Transverse colon (tissue), 4 donors: ENCODE measurements around the gene ARG2. TPM values are rescaled to one million over a fixed set of nuclear protein-coding genes. Genes with fewer than 3 reads are reported as not detected.

ENCODE experiments used
- DNase-seq: peaks from one replicate; pipeline ENCODE4 v3.0.0-alpha.2; 2019
- H3K27ac ChIP-seq, 4 donors: fragments of 200-600 bp; sonication (generic); 2 replicates each; pipeline ENCODE4 v1.5.1; 2016 to 2018; ENCODE audit warnings: inconsistent platforms in 4 of 4
- H3K27me3 ChIP-seq: fragments of 200-600 bp; sonication (generic); 2 replicates; pipeline ENCODE4 v1.5.1; 2017; ENCODE audit warnings: inconsistent platforms
- H3K36me3 ChIP-seq, 4 donors: fragments of 200-600 bp; sonication (generic); 2 replicates each; pipeline ENCODE4 v1.5.1; 2017 to 2019; ENCODE audit warnings: inconsistent platforms in 4 of 4
- H3K4me1 ChIP-seq, 4 donors: fragments of 200-600 bp; sonication (generic); 2 replicates each; pipeline ENCODE4 v1.5.1; 2017 to 2020; ENCODE audit warnings: inconsistent platforms in 4 of 4
- H3K4me3 ChIP-seq, 4 donors: fragments of 200-600 bp; sonication (generic); 1 replicate in 1 of 4; 2 replicates in 3 of 4; pipeline versions ENCODE4 v1.5.1 to v1.6.1; 2017 to 2019; ENCODE audit warnings: inconsistent platforms in 4 of 4
- H3K9me3 ChIP-seq, 2 donors: fragments of 200-600 bp; sonication (generic); 2 replicates each; pipeline ENCODE4 v1.5.1; 2017 to 2019; ENCODE audit warnings: inconsistent platforms in 2 of 2
- CTCF ChIP-seq, 5 experiments: fragments of 200-600 bp in 3 of 5; fragments of 450-650 bp in 2 of 5; sonication (generic) in 3 of 5; IDR thresholded peaks; 1 replicate in 2 of 5; 2 replicates in 3 of 5; pipeline ENCODE4 v1.5.1; 2016 to 2017; ENCODE audit warnings: antibody characterized with exemption in 5 of 5, inconsistent platforms in 3 of 5, mild to moderate bottlenecking in 2 of 5, moderate library complexity in 1 of 5
- EP300 ChIP-seq: sonication (generic); formaldehyde crosslinking; IDR thresholded peaks from one replicate; pipeline ENCODE4 v1.6.1; 2017; ENCODE audit warnings: antibody characterized with exemption, low read depth
- POLR2A ChIP-seq: fragments of 450-650 bp; IDR thresholded peaks from one replicate; pipeline ENCODE4 v1.6.1; 2016; ENCODE audit warnings: antibody characterized with exemption, mild to moderate bottlenecking, moderate library complexity
- POLR2AphosphoS5 ChIP-seq, 3 donors: sonication (generic); formaldehyde crosslinking; IDR thresholded peaks; one replicate each; pipeline ENCODE4 v1.6.1; 2016; ENCODE audit warnings: antibody characterized with exemption in 3 of 3
- WGBS, 2 donors: methylation state at CpG; one replicate each; pipeline ENCODE4 v1.1.5; 2018; ENCODE audit warnings: low coverage in 1 of 2; 5-methylcytosine and 5-hydroxymethylcytosine counted together
- in situ Hi-C, 4 donors: fragments of 200-750 bp; cut with MboI; loops; one replicate each; pipeline versions ENCODE4 v1.15.0 to v1.15.1; 2017; ENCODE audit warnings: low sequenced_read_pairs in 3 of 4, low pct_ligation_motif_present in 1 of 4, low pct_unique_long_range_greater_than_20kb in 1 of 4
- intact Hi-C: fragments of 100-400 bp; cut with DNase I; formaldehyde crosslinking; loops from one replicate; pipeline ENCODE4 v1.15.1; 2023; ENCODE audit warnings: low total_unique reads
- total RNA-seq, 4 donors: library from RNA; depleted of rRNA; stranded (reverse); fragments of >200 nt; gene quantifications; one replicate each; pipeline ENCODE4 v1.1.0, GENCODE V29; 2016

The ARG2 gene
- total RNA-seq, 4 donors from 2014 or later: 7.5 to 18.8 (median 9.2) TPM; not detected in 1

DNA sequence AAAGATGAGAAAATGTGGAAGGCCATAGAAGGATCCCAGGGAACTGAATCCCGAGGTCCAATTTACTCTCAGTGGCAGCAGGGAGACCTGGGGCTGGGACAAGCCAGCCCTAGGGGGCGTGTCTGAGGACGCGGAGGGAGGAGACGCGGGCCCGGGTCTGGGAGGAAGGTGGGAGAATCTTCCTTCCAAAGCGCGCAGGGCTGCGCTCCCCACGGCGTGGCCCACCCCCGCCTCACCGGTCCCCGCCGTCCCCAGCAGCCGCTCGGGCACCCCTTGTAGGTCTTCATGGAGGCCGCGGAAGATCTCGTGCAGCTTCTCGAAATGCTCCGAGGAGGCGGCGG is 54.4 kb downstream of the ARG2 start:
- Histone ChIP-seq H3K9me3 (no peaks in the 10 kb centered on the region), H3K27ac (peak overlapping the region; percentile 93 to 99 (median 94)), H3K36me3 (no peaks in the 10 kb centered on the region), H3K4me3 (peak overlapping the region; percentile 78 to 99 (median 98)), H3K27me3 (no peaks in the 10 kb centered on the region), H3K4me1 (peaks cover 7 to 35% (median 23%) of the 10 kb centered on the region in 4 donors)
- in situ Hi-C loops: loop anchor here in 1 of 4 donors (10.0 kb wide), 1 partner anchor 49 kb away; no protein-coding TSS in a partner anchor
- TF ChIP-seq EP300 (no peak), POLR2A (no peak), POLR2AphosphoS5 (IDR thresholded peaks at IDR 0.05) (no peak), CTCF (IDR thresholded peaks at IDR 0.05) (peak in 2 of 5 experiments; percentile 21 to 24)
- DNase-seq: peak; percentile 78
- intact Hi-C loops: no loop called here
- WGBS, 2 donors: 0% methylated on average over 24 of the region's 25 CpGs; no CpG with 5 or more reads in 1 of the 2 donors

DNA sequence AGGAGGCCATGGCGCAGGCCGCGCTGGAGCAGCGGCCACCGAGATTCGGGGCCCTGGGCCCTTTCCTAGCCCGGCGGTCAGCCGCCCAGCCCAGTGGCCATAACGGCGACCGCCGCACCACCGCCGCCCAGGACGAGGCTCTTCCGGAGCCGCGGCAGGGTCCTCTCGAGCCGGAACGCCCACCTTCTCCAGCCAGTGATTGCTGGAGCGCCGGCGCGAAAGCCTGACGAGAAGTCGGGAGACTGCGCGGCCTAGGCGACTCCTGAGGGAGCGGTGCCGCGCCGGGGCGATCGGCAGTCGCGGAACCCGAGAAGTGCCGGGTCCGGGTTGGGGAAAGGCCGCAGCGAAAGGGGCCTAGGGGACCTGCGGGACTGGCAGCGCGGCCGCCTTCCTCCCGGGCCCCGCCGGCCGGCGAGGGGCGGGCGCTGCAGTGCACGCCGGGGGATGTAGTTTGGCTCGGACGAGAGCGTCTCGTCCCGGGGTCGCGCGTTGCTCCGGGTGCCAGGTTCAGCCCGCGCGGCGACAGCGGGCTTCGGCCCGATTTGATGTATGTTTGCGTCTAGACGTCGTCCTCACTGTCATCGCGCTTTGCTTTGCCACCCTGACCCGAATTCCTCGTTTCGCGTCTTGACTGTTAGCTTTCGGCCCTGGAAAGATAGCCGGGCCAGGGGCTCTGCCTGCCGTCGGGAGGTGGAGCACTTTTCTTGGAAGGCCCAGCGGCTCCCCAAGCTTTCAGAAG is 54.9 kb downstream of the ARG2 start, which contains the start of gene VTI1B:
Gene VTI1B (minus strand): TSS at position 153 of the 739 bp plus-strand sequence. CDS start 143 bp downstream, at position 10.
- no peaks in the 10 kb centered on the region for H3K27me3 ChIP-seq
- WGBS, 2 donors: 1% methylated on average over 62 of the region's 87 CpGs; no CpG with 5 or more reads in 1 of the 2 donors
- DNase-seq: peak; percentile 79
- H3K27ac ChIP-seq: peak within 1 kb of the TSS; percentile 93 to 99 (median 94)
- H3K4me1 ChIP-seq: peaks cover 7 to 31% (median 23%) of the 10 kb centered on the region in 4 donors
- H3K36me3 ChIP-seq: no peaks in the 10 kb centered on the region
- intact Hi-C loops (no loop called here), in situ Hi-C loops (loop anchor here in 1 of 4 donors (10.0 kb wide), 1 partner anchor 50 kb away; no protein-coding TSS in a partner anchor)
- H3K4me3 ChIP-seq: peak within 1 kb of the TSS; percentile 78 to 99 (median 98)
- no peaks in the 10 kb centered on the region for H3K9me3 ChIP-seq
- TF ChIP-seq POLR2A: peak; percentile 87
- TF ChIP-seq POLR2AphosphoS5 (IDR thresholded peaks at IDR 0.05): peak in 2 of 3 donors; percentile 77 to 83
- TF ChIP-seq EP300: no peak
- peak in 1 of 5 experiments; percentile 3 for TF ChIP-seq CTCF (IDR thresholded peaks at IDR 0.05)

DNA sequence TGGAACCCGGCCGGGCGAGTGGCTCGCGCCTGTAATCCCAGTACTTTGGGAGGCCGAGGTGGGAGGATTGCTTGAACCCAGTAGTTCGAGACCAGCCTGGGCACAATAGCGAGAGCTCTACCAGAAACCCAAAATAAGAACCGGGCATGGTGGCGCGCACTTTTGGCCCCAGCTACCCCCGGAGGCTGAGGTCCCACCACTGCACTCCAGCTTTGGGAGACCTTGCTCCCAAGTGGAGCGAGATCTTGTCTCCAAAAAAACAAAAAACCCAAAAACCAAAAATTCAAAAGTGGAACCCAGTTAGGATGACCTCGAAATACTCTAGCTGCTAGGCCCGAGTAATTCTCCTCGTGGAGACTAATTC is 55.5 kb downstream of the ARG2 start:
- Histone ChIP-seq H3K36me3 (no peaks in the 10 kb centered on the region), H3K27me3 (no peaks in the 10 kb centered on the region), H3K27ac (peak overlapping the region; percentile 93 to 99 (median 94)), H3K9me3 (no peaks in the 10 kb centered on the region), H3K4me3 (peak overlapping the region; percentile 78 to 99 (median 98)), H3K4me1 (peaks cover 7 to 31% (median 23%) of the 10 kb centered on the region in 4 donors)
- in situ Hi-C loops: loop anchor here in 1 of 4 donors (10.0 kb wide), 1 partner anchor 50 kb away; no protein-coding TSS in a partner anchor
- intact Hi-C loops: no loop called here
- 44 to 100% methylated on average over 3 to 16 of the region's 16 CpGs for WGBS, 2 donors
- no peak for DNase-seq
- TF ChIP-seq EP300: no peak
- no peak for TF ChIP-seq CTCF (IDR thresholded peaks at IDR 0.05)
- no peak for TF ChIP-seq POLR2AphosphoS5 (IDR thresholded peaks at IDR 0.05)
- TF ChIP-seq POLR2A: no peak

- H3K27ac ChIP-seq: no peak overlapping the region
- no peak for DNase-seq
- no peak for TF ChIP-seq POLR2A
- no peak for TF ChIP-seq POLR2AphosphoS5 (IDR thresholded peaks at IDR 0.05)
- TF ChIP-seq CTCF (IDR thresholded peaks at IDR 0.05): no peak
- TF ChIP-seq EP300: no peak
- H3K27me3 ChIP-seq: no peaks in the 10 kb centered on the region
- peaks cover 0 to 5% (median 0%) of the 10 kb centered on the region in 4 donors for H3K36me3 ChIP-seq
- in situ Hi-C loops (loop anchor here in 1 of 4 donors (10.0 kb wide), 1 partner anchor 54 kb away; no protein-coding TSS in a partner anchor), intact Hi-C loops (no loop called here)
- H3K9me3 ChIP-seq: no peaks in the 10 kb centered on the region
- WGBS, 2 donors: 60 to 75% methylated on average over 1 to 2 of the region's 2 CpGs
- peaks cover 0 to 7% (median 4%) of the 10 kb centered on the region in 4 donors for H3K4me1 ChIP-seq
- no peak overlapping the region for H3K4me3 ChIP-seq
Observed at GRCh38 chr14:67679006-67679405, 59.3 kb downstream of the ARG2 start.
